NCI-H1436 (cell line): ENCODE measurements around the gene GSDME.

Source experiments
- DNase-seq: peaks from one replicate; lab custom pipeline; 2025; lab: John Stamatoyannopoulos, UW

Gene GSDME

GRCh38 chr7:24722386-24723177 lies 34.7 kb downstream of the GSDME start:
- DNase-seq, result peak; percentile 55

GRCh38 chr7:24721481-24722001 lies 35.7 kb downstream of the GSDME start:
- peak; percentile 32 for DNase-seq

GRCh38 chr7:24720283-24720682 lies 37.0 kb downstream of the GSDME start:
- DNase-seq, result no peak

GRCh38 chr7:24718977-24719491 lies 38.2 kb downstream of the GSDME start:
- DNase-seq, result peak; percentile 94

DNA sequence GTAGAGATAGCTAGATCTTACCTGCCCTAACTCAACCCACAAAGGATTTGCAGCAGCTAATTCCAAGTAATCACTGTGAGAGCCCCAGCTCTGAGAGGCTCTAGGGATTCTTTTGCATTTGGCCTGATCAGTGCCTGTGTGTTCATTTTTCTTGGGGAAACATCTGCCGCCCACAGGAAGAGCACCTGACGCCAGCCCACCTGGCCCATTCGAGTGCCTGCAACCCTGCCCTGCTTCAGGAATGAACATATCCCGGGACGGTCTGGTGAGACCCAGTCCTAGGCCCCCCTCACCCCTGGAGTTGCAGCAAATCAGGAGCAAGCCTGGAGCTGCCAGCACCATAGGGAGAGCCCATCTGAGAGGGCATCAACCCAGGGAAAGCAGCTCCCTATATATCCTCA lies 38.8 kb downstream of the GSDME start:
- peak; percentile 33 for DNase-seq

- no peak for DNase-seq
These were observed 39.5 kb downstream of the GSDME start for GRCh38 chr7:24717694-24718320.

DNA sequence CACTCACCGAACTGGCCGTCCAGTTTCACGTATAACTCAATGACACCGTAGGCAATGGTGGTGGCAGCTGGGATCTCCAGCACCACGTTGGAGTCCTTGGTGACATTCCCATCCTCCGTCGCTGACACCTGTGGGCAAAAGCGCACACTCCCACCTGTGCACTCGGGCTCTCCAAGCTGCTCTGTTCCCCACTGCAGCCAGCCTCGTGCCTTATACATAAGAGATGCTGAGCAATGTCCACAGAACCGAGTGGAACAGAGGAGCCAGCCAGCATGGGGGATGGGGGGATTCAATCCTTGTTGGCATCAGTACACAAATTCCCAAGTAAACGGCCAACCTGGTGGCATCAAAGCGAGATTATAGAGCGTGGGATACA lies 40.0 kb downstream of the GSDME start:
- no peak for DNase-seq

DNA sequence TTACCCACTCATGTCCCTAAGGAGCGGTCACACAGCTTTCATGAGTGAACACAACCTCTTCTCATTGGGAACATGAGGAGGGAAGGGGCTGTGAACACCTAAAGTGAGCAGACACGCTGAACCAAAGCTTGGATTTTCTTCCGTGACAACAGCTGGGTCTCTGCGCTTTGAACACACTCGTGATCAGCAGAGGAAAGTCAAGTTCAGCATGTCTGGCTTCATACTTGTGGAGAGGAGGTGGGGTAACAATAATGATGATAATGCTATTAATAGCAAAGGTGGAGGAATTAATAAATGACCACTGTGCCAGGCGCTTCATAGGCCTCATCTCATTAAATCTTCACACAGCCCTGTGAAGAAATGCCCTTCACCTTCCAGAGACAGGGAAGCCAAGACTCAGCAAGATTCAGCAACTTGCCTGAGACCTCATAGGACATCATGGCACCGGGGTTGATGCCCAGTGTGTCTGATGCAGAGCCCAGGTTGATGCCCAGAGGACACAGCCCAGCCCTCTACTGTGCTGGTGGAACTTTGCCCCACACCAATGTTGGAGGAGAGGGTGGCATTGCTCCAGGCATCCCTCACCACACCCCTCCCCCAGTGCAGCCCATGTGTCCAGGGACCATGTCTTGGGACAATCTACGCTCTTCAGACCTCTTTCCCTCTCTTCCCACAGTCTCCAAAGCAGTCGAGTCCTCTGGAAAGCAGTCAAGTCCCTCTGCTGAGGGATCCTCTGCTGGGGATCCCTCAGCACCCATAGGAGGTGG lies 40.6 kb downstream of the GSDME start:
- DNase-seq, result no peak

GRCh38 chr7:24715661-24716479 lies 41.4 kb downstream of the GSDME start:
- DNase-seq, result no peak

DNA sequence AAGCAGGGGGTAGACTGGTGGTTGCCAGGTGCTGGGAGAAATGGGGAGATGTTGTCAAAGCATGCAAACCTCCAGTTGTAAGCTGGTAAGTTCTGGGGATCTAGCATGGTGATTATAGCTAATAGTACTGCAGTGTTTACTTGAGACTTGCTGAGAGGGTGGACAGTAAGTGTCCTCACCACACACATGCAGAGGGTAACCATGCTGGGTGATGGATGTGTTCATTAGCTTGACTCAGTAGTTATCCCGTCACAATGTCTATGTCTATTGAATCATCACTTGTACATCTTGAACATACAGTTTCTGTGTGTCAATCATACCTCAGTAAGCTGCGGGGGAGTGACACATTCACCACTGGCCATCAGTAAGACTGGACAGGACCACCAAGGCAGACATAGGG lies 42.1 kb downstream of the GSDME start:
- DNase-seq, result no peak

GRCh38 chr7:24714676-24715010 lies 42.6 kb downstream of the GSDME start:
- no peak for DNase-seq

GRCh38 chr7:24713850-24714675 lies 43.2 kb downstream of the GSDME start:
- no peak for DNase-seq

DNA sequence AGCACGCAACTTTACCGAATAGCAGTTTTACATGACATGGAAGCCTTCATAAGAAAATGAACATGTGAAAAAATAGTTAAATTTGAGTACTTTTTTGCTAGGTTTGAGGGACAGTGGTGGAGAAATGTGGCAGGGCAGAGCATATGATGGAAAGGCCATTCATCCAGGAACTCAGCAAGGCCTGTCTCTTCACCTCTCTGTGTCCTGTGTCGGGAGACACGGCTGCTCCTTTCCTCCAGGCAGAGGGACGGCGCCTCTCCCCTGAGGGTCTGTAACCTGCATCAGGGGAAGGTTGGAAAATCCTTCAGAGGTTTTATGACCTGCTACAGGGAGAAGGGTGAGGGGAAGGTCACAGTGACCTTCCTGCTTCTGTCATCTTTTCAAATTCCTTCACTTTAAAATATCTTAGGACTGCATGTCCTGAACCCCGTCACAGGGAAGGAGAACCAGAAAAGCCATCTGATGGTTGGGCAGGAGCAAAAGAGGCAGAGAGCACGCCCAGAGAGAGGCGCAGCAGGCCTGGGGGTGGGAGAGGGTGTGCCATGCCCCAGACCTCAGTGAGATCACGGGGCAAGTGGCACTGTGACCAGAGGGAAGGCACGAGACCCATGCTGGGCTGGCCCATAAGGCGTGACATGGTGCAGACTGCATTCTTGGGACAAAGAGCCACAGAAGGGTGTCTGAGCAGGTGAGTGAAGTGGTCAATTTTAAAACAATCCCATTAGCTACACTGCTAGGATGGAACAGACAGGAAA lies 44.0 kb downstream of the GSDME start:
- DNase-seq, result no peak

- DNase-seq, result no peak
These were observed 47.5 kb downstream of the GSDME start for GRCh38 chr7:24709585-24710360.

DNA sequence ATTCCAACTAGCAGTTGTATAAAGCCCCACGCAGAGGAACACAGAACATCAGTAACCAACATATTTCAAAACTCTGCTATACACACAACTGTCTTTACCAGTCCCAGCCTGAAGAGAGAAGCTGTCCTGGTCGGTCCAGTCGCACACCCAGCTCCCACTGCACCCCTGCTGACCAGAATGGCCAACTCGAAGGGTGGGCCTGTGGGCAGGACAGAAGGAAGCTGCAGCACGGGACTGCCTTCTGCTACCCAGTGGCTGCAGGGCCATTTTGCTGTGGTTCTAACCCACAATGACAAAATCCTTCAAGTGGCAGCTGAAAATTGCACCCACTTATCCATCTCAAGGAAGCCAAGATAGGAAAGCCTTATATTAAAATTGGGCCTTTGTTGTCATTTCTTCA lies 48.2 kb downstream of the GSDME start:
- no peak for DNase-seq

DNA sequence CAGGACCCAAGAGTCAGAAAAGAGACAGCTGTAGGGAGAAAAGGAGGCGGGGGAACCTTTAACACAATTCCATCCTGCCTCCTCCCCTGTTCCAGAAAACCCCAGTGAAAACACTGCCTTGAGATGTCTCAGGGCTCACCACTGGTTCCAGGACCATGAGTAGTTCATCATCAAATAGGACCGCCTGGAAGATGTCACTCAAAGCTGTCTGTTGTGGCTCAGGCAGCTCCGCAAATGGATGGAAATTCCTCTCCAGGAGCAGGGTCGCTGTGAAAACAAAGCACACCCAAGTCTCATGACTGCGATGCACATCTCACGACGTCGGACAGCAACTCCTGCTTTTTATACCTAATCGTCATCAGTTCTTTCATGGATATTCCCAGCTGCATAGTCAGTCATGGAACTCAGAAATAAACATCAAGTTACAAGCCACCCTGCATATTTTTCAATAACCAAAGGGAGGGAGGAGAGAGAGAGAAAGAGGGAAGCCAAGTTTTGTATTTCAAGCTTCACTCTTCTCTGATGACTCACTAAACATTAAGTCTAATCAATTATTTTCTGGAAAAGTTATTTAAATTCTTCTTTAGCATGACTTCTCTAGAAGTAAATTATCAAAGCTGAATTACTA lies 49.2 kb downstream of the GSDME start:
- DNase-seq, result no peak

DNA sequence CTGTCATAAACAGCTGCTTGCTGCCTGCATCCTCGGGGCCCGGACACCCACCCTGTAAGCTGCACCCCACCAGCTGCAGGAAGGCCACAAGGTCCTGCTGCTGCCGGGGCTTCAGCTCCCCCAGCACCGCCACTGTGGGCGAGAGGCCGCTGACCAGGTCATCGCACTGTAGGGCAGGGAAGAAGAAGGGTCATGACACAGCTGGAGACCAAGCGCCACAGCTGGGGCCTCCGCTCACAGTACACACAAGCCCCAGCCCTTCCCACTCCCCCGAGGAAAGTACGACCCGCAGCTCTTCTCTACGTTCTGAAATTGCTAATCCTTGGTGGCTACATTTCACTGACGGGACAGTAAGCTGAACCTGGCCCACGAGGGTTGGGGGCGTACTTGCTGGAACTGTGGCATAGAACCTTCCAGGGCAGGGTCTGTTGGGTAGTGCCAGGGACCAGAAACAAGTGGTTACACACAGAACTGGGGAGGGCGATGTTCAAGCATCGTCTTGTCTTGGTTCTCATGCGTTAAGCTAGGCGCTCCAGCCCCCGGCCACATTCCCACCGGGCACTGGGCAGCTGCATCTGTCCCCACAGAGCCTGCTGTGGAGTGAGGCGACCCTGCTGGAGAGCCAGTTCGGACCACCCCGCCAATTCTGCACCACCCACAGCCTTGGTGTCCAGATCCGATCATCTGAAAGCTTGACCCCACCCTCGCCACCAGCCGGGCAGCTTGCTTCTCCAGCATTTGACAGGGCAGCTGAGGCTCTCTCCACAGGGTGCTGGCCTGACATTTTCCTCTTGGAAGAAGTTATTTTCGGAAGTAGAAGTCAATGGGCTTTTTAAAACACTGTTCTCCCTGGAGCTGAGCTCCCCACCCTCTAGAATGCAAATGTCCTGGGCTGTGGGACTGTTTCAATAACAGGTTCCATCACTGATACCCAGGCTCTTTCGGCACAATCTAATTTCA lies 50.8 kb downstream of the GSDME start:
- DNase-seq, result no peak
